COLO829 (cell line): ENCODE results near the gene PRG2.
"Not testable (repeated sequence)": the region's sequence is repeated elsewhere in the genome, so short reads cannot be mapped to it uniquely, and the experiment has no call there.

ENCODE experiments used
- DNase-seq: peaks from one replicate; pipeline ENCODE4 v3.0.0; 2012; ENCODE audit warnings: low spot score

PRG2 gene

DNA sequence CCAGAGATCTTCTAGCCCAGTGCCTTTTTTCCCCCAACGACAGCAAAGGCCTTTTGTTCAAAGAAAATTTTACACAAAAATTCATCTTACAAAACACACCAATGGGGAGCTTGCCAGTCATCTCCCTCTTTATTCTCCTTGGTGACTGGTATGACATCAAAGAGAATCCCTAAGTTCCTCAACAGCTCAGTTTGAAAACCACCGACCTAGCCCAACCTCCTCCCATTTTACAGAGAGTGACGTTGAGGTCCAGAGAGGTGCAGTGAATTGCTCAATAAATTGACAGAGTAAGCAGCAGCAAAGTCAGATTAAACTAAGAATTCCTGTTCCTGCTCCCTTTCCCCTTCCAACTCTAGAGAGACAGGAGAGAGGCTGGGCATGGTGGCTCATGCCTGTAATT, 28.7 kb upstream of the PRG2 start:
- no peak for DNase-seq

- DNase-seq: no peak
Measured at GRCh38 chr11:57418131-57418530, 27.7 kb upstream of the PRG2 start.

DNA sequence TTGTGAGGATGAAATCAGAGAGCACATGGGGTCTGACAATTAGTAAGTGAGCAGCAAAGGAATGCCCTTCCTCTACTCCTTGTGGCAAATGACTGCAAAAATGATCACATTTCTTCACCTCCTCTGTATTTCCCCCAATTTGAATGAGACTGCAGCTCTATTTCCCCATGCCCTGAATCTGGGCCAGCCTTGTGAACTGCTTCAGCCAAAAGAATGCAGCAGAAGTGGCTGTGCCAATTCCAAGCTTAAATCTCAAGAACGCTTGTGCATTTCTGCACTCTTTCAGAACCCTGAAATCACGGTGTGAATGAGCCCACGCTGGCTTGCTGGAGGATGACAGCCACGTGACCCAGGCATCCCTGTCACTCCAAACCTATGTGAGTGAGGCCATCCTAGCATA, 26.6 kb upstream of the PRG2 start:
- DNase-seq: no peak

GRCh38 chr11:57416436-57416835, 26.0 kb upstream of the PRG2 start:
- no peak for DNase-seq

DNA sequence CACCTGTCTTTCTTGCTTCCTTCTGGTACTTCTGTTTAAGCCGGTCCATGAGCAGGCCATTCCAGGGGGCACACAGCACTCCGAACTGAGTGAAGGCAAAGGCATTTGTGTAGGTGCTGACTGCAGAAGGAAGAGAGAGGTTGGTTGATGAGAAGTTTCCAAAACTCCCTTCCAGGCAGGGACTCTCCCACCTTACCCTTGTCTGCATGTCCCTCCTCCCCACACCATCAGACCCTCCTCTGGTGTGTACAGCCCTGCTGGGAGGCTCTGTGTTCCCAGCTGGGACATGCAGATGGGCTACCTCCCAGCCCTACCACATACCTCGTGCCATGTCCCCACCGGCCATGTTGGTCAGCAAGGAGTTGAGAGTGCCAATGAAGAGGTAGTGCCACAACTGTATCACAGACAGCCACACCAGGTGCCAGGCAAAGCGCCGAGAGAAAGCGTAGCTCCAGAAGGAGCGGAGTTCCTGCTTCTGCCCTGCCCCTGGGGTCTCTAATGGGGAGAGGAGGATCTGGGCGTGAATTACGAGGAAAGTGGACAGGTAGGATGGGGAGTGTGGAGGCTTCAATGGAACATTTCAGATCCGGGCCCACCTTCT, 24.3 kb upstream of the PRG2 start:
- no peak for DNase-seq

- DNase-seq: no peak
Measured at GRCh38 chr11:57413681-57414080, 23.2 kb upstream of the PRG2 start.

GRCh38 chr11:57410287-57410686, 19.8 kb upstream of the PRG2 start:
- DNase-seq: no peak

DNA sequence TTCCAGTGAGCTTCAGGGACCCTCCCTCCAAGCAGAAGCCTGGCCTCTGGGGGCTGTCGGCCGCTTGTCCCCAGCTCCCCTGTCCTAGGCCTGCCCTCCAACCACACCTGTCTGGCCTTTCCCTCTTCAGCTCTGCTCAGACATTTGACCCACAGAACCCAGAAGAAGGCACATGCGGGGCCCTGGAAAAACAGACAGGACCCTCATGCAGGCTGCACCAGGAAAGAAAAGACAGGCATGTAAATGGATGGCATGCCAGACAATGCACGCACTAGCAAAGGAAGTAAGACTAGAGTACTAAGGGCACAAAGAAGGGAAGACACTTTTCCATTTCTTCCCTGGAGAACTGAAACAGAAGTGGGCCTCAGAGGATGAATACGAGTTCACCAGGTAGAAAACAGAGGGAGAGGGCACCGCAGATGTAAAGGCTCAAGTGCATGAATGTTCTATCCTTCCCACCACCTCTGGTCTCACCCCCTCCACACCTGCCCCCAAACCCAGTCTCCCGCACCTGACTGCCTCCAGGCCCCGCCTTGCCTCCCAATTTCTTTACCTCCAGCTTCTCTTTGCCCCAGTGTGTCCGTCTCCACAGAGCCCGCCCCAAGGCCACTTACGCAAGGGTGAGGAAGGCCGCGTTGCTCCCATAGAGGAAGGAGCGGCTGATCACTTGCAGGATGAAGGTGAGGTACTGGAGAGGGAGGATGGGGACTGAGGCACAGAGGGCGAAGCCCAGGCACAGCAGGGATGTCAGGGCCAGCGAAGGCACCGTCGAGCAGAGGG, 19.1 kb upstream of the PRG2 start:
- no peak for DNase-seq

DNA sequence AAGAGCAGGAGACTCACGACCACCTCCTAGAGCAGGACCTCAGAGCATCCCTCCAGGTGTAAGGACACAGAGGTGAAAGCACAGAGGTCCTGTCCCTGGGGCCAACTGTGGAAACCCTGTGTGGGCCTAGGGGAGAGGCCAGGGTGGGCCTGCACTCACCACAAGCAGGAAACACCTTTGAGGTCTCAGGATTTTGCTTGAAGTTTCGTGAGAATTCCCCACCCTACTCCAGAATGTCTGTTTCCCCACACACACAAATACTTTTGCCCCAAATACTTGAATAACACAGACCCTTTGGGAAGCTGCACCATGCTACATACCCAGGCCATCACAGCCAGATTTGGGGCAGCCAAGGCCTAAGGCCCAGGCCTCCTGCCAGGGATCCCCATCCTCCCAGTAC, 18.3 kb upstream of the PRG2 start:
- DNase-seq: no peak

- no peak for DNase-seq
Measured at GRCh38 chr11:57407941-57408475, 17.6 kb upstream of the PRG2 start.

- DNase-seq: no peak
Measured at GRCh38 chr11:57407010-57407920, 16.8 kb upstream of the PRG2 start.

DNA sequence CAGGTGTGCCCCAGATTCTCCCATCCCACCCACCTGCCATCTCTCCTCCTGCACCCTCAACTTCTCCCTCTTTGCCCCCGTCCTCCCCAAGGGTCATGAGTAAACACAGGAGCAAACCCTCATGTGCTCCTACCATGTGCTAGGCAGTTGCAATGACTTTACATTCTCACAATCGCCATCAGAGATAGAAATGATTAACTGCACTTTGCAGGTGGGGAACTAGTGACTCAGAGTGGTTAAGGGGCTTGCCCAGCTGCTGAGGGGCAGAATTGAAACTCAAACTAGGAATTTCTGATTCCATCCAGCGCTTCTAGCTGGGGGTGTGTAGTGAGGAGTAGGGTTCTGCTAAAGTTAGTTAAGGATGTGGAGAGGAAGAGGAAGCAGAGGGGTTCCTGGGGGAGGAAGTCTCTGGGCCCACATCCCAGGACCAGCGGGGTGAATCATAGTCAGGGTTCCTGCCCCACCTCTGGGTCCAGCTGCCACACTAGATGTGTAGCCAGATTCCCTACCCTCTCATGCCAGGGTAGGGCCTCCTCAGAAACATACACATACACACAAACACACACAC, 16.0 kb upstream of the PRG2 start:
- DNase-seq: no peak

DNA sequence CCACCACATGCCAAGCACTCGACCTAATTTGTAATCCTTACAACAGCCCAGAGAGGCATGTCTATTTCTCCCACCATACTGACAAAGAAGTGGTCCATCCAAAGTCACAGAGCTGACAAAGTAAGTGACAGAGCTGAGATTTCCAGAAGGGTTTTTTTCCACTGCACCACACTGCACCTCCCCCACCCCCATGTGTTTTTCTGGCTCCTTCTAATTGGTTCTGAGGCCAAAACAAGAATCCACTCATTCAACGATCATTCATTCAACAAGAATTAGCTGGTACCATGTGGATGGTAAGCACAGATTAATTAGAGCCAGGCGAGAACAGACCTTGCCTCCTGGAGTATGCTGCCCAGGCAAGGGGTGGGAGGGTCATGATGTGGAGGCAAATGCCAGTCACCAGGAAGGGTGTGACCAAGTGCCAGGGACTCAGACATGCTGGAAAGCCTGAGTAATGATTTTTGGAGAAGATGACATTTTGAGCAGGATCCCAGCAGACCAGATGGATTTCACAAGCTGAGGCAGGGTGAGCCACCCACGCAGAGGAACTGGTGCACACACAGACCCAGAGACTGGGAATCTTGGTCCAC, 14.9 kb upstream of the PRG2 start:
- no peak for DNase-seq

DNA sequence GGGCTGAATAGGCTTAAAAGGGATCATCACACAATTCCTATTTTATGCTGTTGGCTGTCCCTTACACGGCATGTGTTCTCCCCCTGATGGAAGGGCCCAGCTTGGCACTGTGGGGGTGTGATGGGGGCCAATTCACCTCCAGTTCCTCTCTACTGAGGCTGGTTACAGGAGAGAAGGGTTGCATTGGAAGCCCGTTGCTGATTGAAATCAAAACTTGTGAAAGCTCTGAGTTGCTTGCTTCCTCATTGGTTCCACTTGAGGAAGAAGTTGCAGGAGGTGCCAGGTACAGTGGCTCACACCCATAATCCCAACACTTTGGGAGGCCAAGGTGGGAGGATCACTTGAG, 13.3 kb upstream of the PRG2 start:
- DNase-seq: no peak

DNA sequence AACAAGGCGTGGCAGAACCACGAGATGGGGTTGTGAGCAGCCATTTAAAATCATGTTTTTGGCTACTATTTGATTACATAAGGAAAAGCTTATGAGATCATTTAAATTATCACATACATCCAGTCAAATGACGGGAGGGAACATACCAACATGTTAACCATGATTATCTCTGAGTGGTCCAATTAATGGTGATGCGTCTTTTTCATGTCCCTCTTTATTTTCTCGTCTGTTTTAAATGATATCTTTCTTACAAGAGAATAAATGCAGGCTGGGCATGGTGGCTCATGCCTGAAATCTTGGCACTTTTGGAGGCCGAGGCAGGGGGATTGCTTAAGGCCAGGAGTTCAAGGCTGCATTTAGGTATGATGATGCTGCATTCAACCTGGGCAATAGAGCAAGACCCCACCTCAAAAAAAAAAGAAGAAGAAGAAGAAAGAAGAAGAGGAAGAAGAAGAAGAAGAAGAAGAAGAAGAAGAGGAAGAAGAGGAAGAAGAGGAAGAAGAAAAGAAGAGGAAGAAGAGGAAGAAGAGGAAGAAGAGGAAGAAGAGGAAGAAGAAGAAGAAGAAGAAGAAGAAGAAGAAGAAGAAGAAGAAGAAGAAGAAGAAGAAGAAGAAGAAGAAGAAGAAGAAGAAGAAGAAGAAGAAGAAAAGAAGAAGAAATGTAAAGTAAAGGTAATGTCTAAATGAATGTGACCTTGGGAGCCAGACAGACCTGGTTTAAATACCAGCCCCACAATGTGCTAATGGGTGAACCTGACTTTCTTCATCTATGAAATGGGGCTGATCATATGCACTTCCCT, 12.8 kb upstream of the PRG2 start:
- not testable (repeated sequence) for DNase-seq

DNA sequence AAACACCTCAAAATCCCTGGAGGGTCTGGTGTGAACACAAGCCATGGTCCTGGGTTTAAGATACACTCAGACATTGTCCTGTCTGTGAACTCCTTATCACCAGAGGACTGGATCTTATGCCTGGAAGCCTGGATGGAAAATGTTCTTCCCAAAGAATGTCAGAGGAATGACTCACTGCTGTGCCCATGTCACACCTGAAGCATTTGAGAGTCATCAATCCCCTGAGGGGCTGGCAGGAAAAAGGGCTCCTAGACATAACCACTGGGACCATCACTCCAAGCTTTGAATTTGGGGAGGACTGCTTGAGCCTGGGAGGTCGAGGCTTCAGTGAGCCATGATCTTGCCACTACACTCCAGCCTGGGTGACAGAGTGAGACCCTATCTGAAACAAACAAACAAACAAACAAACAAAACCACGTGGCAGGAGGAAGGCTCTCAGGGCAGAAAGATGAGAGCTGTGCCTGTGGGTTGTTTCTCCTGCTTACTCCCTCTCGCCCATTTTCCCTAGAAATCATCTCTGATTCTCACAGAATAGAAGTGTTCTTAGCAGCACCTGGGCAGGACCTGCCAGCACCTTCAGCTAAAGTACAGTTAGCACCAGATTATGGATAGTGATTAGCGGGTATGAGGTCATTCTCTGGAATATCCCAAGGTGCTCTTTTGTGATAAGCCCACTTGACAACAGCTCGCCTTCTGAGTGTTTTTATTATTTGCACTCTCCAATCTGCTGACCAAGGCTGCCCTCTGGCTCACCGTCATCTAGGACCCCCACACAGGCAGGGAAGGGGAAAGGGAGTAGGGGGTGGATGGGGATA, 11.9 kb upstream of the PRG2 start:
- no peak for DNase-seq

DNA sequence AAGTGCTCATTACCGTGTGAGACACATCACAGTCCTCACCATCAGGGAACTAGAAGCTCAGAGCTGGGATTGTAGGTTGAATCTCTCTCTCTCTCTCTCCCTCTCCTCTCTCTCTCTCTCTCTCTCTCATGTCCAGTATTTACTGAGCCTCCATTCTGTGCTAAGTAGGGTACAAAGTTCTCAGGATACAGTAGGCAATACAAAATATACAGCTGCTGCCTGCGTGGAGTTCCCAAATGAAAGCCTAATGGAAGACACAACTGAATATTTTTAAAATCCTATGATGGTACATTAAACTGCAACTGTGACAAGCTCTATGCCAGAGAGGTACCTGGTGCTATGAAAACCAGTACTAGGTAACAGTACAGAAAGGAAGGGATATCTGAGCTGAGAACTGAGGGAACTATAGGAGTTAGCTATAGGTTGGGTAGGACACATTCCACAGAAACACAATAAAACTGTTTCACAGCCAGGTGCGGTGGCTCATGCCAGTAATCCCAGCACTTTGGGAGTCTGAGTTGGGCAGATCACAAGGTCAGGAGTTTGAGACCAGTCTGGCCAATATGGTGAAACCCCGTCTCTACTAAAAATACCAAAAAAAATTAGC, 9.6 kb upstream of the PRG2 start:
- no peak for DNase-seq

GRCh38 chr11:57399221-57399620, 8.8 kb upstream of the PRG2 start:
- no peak for DNase-seq

GRCh38 chr11:57397394-57397990, 7.0 kb upstream of the PRG2 start:
- DNase-seq: no peak
